Measurements from ENCODE around the gene PTPRH. TPM values are rescaled to one million over a fixed set of nuclear protein-coding genes. Genes with fewer than 3 reads are reported as not detected.

Gene PTPRH
- total RNA-seq, 2 experiments from 2014 or later = not detected

DNA sequence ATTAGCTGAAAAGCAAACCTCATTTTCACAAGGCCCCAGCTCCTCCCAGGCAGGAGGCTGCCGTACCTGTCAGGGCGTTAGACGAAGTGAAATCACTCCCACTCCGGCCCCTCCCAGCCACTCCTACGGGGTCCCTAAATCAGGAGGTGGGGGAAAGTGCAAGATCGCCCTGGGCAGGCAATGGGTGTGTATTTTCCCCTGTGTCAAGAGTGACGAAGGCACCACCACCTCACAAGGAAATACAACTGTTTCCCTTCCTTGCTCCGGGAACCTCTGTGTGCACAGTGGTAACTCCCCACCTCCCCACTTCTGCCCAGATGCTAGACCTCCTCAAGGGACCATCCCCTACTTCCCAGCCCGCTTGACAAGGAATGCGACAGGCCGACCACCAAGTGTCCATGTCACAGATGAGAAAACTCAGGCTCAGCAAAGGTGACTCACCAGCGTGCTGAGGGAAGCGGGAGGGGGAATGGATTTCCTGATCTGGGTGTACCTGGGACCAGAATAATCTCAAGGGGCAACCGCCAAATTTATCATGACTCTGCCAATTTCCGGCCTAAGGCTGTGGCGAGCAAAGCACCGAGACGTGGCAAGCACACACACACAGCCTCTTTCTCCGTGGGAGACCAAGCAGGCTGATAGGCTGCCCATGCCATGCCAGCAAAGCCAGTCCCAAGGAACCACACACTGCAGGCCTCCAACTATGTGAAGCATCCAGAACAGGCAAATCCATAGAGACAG lies 42.2 kb upstream of the PTPRH start:
- CTCF ChIA-PET = interaction anchor here (0.5 to 1.2 kb wide), 3 partner anchors 16 to 167 kb away, joined by 3 read pairs; no protein-coding TSS in a partner anchor
- peaks cover 36% of the 10 kb centered on the region for H3K36me3 Mint-ChIP-seq
- intact Hi-C loops (cut with micrococcal nuclease) = loop anchor here (1.0 to 10.0 kb wide), 2 partner anchors 8 to 77 kb away; partner anchors contain the start of gene PPP6R1
- no peaks in the 10 kb centered on the region for H3K9me3 Mint-ChIP-seq
- H3K27ac Mint-ChIP-seq = peak overlapping the region; percentile 98
- H3K4me1 Mint-ChIP-seq (ENCODE audit: low read depth) = peaks cover 61% of the 10 kb centered on the region
- POLR2A ChIA-PET = interaction anchor here (0.8 to 1.3 kb wide), 3 partner anchors 8 to 139 kb away, joined by 3 to 6 read pairs (median 4); partner anchors contain the start of genes KMT5C and PPP6R1
- peak overlapping the region; percentile 64 for H3K4me3 Mint-ChIP-seq
- peak; percentile 75 for DNase-seq
- no peaks in the 10 kb centered on the region for H3K27me3 Mint-ChIP-seq

DNA sequence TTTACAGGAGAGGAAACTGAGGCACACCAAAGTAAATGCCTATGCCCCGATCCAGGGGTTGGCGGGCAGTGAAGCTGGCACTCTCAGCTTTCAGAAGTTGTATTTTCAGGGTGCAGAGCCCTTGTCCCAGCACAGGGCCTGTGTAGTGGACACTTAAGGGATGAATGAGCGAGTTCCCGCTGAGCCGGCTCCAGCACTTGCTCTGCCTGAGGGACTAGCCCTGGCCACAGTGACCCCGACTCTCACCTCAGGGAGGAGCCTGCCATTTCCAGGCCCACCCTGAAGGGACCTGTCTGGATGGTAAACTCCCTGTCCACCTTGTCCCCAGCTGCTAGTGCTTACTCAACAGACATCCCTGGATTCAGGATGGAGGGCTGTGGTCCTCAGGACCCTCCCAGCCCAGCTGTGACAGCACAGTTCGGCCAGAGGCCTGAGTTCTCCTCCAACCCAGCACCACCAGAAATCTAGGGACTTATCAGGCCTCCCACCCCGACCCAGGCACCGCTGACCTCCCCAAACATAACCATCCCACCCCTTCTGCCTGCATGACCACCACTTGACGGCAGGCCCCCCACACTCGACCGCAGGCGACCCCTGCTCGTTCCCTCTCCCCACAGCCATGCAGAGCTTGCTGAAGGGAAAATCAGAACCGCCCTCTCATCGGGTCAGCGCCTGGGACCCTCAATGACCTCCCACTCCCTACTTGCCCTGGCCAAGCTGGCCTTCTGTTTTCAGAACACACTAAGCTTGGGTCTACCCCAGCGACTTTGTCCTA lies 41.1 kb upstream of the PTPRH start:
- H3K36me3 Mint-ChIP-seq = peaks cover 29% of the 10 kb centered on the region
- H3K27ac Mint-ChIP-seq = peak overlapping the region; percentile 98
- no peaks in the 10 kb centered on the region for H3K27me3 Mint-ChIP-seq
- ChIA-PET POLR2A (interaction anchor here (1.3 kb wide), 1 partner anchor 9 kb away, joined by 6 read pairs; the partner anchor contains the start of gene PPP6R1), CTCF (interaction anchor here (0.5 to 1.0 kb wide), 3 partner anchors 15 to 404 kb away, joined by 3 read pairs; partner anchors contain the start of gene U2AF2)
- H3K4me3 Mint-ChIP-seq = no peak overlapping the region
- no peaks in the 10 kb centered on the region for H3K9me3 Mint-ChIP-seq
- intact Hi-C loops (cut with micrococcal nuclease) = loop anchor here (1.0 to 10.0 kb wide), 2 partner anchors 9 to 76 kb away; partner anchors contain the start of gene PPP6R1
- H3K4me1 Mint-ChIP-seq (ENCODE audit: low read depth) = peaks cover 51% of the 10 kb centered on the region
- DNase-seq = no peak

DNA sequence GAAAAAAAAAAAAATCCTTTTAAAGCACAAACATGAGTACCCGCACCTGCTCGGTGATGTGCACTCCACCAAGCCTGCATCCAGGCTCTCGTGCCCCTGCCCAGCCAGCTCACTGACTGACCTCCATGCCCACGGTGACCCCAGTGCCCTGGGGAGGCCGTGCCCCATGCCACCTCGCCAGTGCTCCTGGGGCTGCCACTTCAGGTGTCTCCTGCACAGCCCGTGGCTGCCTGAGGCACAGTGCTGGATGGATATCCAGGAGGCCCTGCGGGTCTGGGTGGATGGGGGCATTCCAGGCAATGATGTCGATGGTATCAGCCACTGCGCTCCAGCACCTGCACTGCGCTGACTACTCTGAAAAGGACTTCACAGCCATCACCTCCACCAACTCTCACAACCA lies 40.5 kb upstream of the PTPRH start:
- ChIA-PET POLR2A (no interaction called here), CTCF (no interaction called here)
- DNase-seq = no peak
- Mint-ChIP-seq H3K36me3 (peaks cover 24% of the 10 kb centered on the region), H3K4me1 (ENCODE audit: low read depth) (peaks cover 48% of the 10 kb centered on the region), H3K9me3 (no peaks in the 10 kb centered on the region), H3K27ac (no peak overlapping the region), H3K4me3 (no peak overlapping the region), H3K27me3 (no peaks in the 10 kb centered on the region)
- intact Hi-C loops (cut with micrococcal nuclease) = loop anchor here (10.0 kb wide), 1 partner anchor 75 kb away; no protein-coding TSS in a partner anchor

GRCh38 chr19:55248704-55249103 lies 39.4 kb upstream of the PTPRH start:
- no peak for DNase-seq
- Mint-ChIP-seq H3K4me3 (no peak overlapping the region), H3K36me3 (peaks cover 26% of the 10 kb centered on the region), H3K27ac (peak overlapping the region; percentile 38), H3K4me1 (ENCODE audit: low read depth) (peaks cover 44% of the 10 kb centered on the region), H3K27me3 (no peaks in the 10 kb centered on the region), H3K9me3 (no peaks in the 10 kb centered on the region)
- intact Hi-C loops (cut with micrococcal nuclease) = no loop called here
- ChIA-PET POLR2A (interaction anchor here (1.1 kb wide), 1 partner anchor 8 kb away, joined by 3 read pairs; no protein-coding TSS in a partner anchor), CTCF (no interaction called here)

GRCh38 chr19:55248166-55248675 lies 38.9 kb upstream of the PTPRH start:
- Mint-ChIP-seq H3K4me3 (no peak overlapping the region), H3K4me1 (ENCODE audit: low read depth) (peaks cover 40% of the 10 kb centered on the region), H3K9me3 (no peaks in the 10 kb centered on the region), H3K27ac (no peak overlapping the region), H3K36me3 (peaks cover 22% of the 10 kb centered on the region), H3K27me3 (no peaks in the 10 kb centered on the region)
- intact Hi-C loops (cut with micrococcal nuclease) = no loop called here
- POLR2A ChIA-PET = interaction anchor here (1.1 kb wide), 1 partner anchor 8 kb away, joined by 3 read pairs; no protein-coding TSS in a partner anchor
- no peak for DNase-seq
- CTCF ChIA-PET = interaction anchor here (0.7 kb wide), 2 partner anchors 53 to 256 kb away, joined by 3 read pairs; no protein-coding TSS in a partner anchor

DNA sequence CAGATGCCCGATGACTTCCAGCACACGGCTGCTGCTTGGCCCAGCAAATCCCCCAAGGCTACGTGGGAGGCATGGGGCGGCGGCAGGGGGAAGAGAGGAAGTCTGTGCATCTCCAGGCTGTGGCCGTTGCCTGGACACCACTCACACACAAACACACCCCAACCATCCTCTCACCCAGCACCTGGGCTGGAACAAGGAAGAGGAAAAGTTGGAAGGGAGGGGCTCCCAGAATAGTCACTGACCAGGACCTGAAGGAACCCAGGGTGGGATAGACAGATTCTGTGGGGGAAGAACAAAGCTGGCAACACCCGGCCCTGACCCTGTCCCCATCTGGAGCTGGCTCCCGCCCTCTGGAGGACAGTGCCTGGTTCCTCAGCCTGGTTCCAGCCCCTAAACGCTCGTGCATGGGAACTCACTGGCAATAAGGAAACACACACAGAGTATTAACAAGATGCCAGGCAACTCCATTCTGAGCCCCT lies 38.4 kb upstream of the PTPRH start:
- Mint-ChIP-seq H3K4me3 (no peak overlapping the region), H3K27ac (no peak overlapping the region), H3K4me1 (ENCODE audit: low read depth) (peaks cover 36% of the 10 kb centered on the region), H3K36me3 (peaks cover 25% of the 10 kb centered on the region), H3K9me3 (no peaks in the 10 kb centered on the region), H3K27me3 (no peaks in the 10 kb centered on the region)
- intact Hi-C loops (cut with micrococcal nuclease) = no loop called here
- ChIA-PET POLR2A (interaction anchor here (1.1 kb wide), 1 partner anchor 9 kb away, joined by 3 read pairs; no protein-coding TSS in a partner anchor), CTCF (interaction anchor here (0.7 kb wide), 2 partner anchors 54 to 256 kb away, joined by 3 read pairs; no protein-coding TSS in a partner anchor)
- no peak for DNase-seq

- Mint-ChIP-seq H3K27me3 (no peaks in the 10 kb centered on the region), H3K36me3 (peaks cover 27% of the 10 kb centered on the region), H3K27ac (no peak overlapping the region), H3K9me3 (no peaks in the 10 kb centered on the region), H3K4me3 (no peak overlapping the region), H3K4me1 (ENCODE audit: low read depth) (peaks cover 29% of the 10 kb centered on the region)
- ChIA-PET POLR2A (interaction anchor here (0.6 to 0.7 kb wide), 2 partner anchors 54 to 389 kb away, joined by 5 to 8 read pairs; no protein-coding TSS in a partner anchor), CTCF (no interaction called here)
- intact Hi-C loops (cut with micrococcal nuclease) = no loop called here
- no peak for DNase-seq
These were observed 37.5 kb upstream of the PTPRH start for GRCh38 chr19:55246462-55247451.

GRCh38 chr19:55245236-55245904 lies 36.1 kb upstream of the PTPRH start:
- CTCF ChIA-PET = no interaction called here
- H3K9me3 Mint-ChIP-seq = no peaks in the 10 kb centered on the region
- no peak overlapping the region for H3K4me3 Mint-ChIP-seq
- intact Hi-C loops (cut with micrococcal nuclease) = no loop called here
- no peak overlapping the region for H3K27ac Mint-ChIP-seq
- H3K36me3 Mint-ChIP-seq = peaks cover 23% of the 10 kb centered on the region
- no peak for DNase-seq
- POLR2A ChIA-PET = no interaction called here
- H3K4me1 Mint-ChIP-seq (ENCODE audit: low read depth) = peaks cover 15% of the 10 kb centered on the region
- no peaks in the 10 kb centered on the region for H3K27me3 Mint-ChIP-seq

DNA sequence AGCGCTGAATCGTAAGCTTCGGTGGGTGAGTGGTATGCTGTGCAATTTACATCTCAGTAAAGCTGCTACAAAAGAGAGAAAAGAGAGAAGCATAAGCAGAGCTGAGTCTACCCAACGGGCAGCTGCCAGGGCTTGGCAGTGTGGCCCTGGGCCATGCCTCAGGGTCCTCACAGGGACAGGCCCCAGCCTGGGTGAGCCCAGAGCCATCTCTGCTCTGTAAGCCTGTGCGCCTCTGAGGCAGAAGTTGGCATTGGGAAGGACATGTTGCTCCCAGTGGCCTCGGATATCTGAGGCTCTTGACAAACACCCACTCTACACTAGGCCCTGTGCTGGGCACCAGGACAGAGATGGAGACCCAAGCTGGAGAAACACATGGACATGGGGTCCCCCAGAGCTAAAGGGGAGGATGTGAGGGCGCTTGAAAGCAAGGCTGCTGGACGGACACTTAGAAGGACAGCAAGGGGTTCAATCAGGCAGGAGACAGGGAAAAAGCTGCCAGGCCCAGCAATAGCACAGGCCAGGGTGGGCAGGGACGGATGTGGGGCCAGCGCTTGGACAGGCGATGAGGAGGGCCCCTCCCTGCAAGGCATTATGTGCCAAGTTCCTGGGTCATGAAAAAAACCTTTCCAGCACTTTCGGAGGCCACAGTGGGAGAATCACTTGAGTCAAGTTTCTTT lies 34.8 kb upstream of the PTPRH start:
- ChIA-PET CTCF (interaction anchor here (0.6 kb wide), 1 partner anchor 380 kb away, joined by 3 read pairs; the partner anchor contains the start of gene ZNF784), POLR2A (interaction anchor here (1.0 kb wide), 1 partner anchor 163 kb away, joined by 3 read pairs; no protein-coding TSS in a partner anchor)
- intact Hi-C loops (cut with micrococcal nuclease) = no loop called here
- H3K4me3 Mint-ChIP-seq = no peak overlapping the region
- H3K36me3 Mint-ChIP-seq = peaks cover 28% of the 10 kb centered on the region
- peaks cover 14% of the 10 kb centered on the region for H3K4me1 Mint-ChIP-seq (ENCODE audit: low read depth)
- H3K27ac Mint-ChIP-seq = no peak overlapping the region
- no peaks in the 10 kb centered on the region for H3K9me3 Mint-ChIP-seq
- no peak for DNase-seq
- H3K27me3 Mint-ChIP-seq = no peaks in the 10 kb centered on the region

GRCh38 chr19:55242517-55242916 lies 33.2 kb upstream of the PTPRH start:
- Mint-ChIP-seq H3K27me3 (no peaks in the 10 kb centered on the region), H3K27ac (peak overlapping the region; percentile 52), H3K4me3 (no peak overlapping the region), H3K36me3 (peaks cover 33% of the 10 kb centered on the region), H3K9me3 (no peaks in the 10 kb centered on the region), H3K4me1 (ENCODE audit: low read depth) (peaks cover 2% of the 10 kb centered on the region)
- intact Hi-C loops (cut with micrococcal nuclease) = no loop called here
- ChIA-PET CTCF (no interaction called here), POLR2A (no interaction called here)
- DNase-seq = no peak

Measured in activated CD4-positive, alpha-beta memory T cell treated with anti-CD3 and anti-CD28 coated beads for 36 hours (primary cell).